Right lobe of liver (tissue), 6 donors: ENCODE results near the gene MAP2. TPM values are rescaled to one million over a fixed set of nuclear protein-coding genes. Genes with fewer than 3 reads are reported as not detected.

Source experiments
- ATAC-seq, 4 donors: fragments of 200-7000 bp; cut with Tn5 transposase; one replicate each; pipeline ENCODE4 v1.9.1; 2020; ENCODE audit warnings: mild to moderate bottlenecking in 4 of 4, moderate library complexity in 4 of 4
- DNase-seq, 3 donors: peaks; one replicate each; pipeline ENCODE4 v3.0.0-alpha.2; 2020
- H3K27ac ChIP-seq, 3 donors: fragments of 200-600 bp; one replicate each; pipeline ENCODE4 v1.8.0; 2022
- H3K27me3 ChIP-seq, 2 donors: fragments of 200-600 bp; one replicate each; pipeline ENCODE4 v1.8.0; 2022
- H3K36me3 ChIP-seq, 4 donors: fragments of 200-600 bp; sonication (generic) in 1 of 4; one replicate each; pipeline versions ENCODE4 v1.5.1 to v1.8.0; 2017 to 2022; ENCODE audit warnings: control low read depth in 1 of 4
- H3K4me1 ChIP-seq, 4 donors: fragments of 200-600 bp; sonication (generic) in 1 of 4; one replicate each; pipeline versions ENCODE4 v1.5.1 to v1.8.0; 2017 to 2022; ENCODE audit warnings: control low read depth in 1 of 4
- H3K4me3 ChIP-seq, 3 donors: fragments of 200-600 bp; one replicate each; pipeline ENCODE4 v1.8.0; 2022
- H3K9me3 ChIP-seq, 4 donors: fragments of 200-600 bp; sonication (generic) in 1 of 4; one replicate each; pipeline versions ENCODE4 v1.5.1 to v1.8.0; 2017 to 2022; ENCODE audit warnings: control low read depth in 1 of 4
- CTCF ChIP-seq, 4 donors: fragments of 200-600 bp in 3 of 4; fragments of 450-650 bp in 1 of 4; IDR thresholded peaks; one replicate each; pipeline versions ENCODE4 v1.5.1 to v1.8.0; 2016 to 2022; ENCODE audit warnings: antibody characterized with exemption in 4 of 4, mild to moderate bottlenecking in 2 of 4
- POLR2A ChIP-seq: fragments of 450-650 bp; IDR thresholded peaks from one replicate; pipeline ENCODE4 v1.6.1; 2017; ENCODE audit warnings: antibody characterized with exemption, mild to moderate bottlenecking
- WGBS: methylation state at CpG from one replicate; pipeline ENCODE4 v1.1.6; 2018; ENCODE audit warnings: low coverage, low lambda C conversion rate; ENCODE audit not compliant: insufficient coverage; ENCODE audit errors: missing lambda C conversion rate; 5-methylcytosine and 5-hydroxymethylcytosine counted together
- intact Hi-C, 2 donors: fragments of 100-400 bp; cut with DNase I; formaldehyde crosslinking; loops; one replicate each; pipeline versions ENCODE4 v1.11.2 to v1.14.1; 2022
- total RNA-seq, 6 experiments: library from RNA; depleted of rRNA in 2 of 6; stranded (reverse); fragments of >200 nt in 2 of 6; fragmentation: NEBNext Ultra II Directional in 3 of 6; extraction: Animal tissue kit (Norgen Biotek cat#: 25700) in 3 of 6; gene quantifications; one replicate each; pipeline versions ENCODE4 v1.1.0 to v1.2.4, GENCODE V29; 2016 to 2023
- donor health status: DM: no; HTN: yes; CAD: no.
- donor health status: DM: no; HTN: no; CAD: no.
- donor health status: DM: no; HTN: no; CAD: no.
- donor health status: DM: no; HTN: yes; CAD: no.
- donor health status: DM: no; HTN: yes; CAD: no.

MAP2 gene
- total RNA-seq, 6 experiments from 2014 or later, result 2.0 to 11.4 (median 3.6) TPM

- intact Hi-C loops, result no loop called here
- no peak for ATAC-seq
- TF ChIP-seq POLR2A, result no peak
- TF ChIP-seq CTCF (IDR thresholded peaks at IDR 0.05), result no peak
Measured at GRCh38 chr2:209682646-209683045, 258.8 kb downstream of the MAP2 start.

GRCh38 chr2:209685340-209685739 is 261.5 kb downstream of the MAP2 start:
- Histone ChIP-seq H3K4me1 (no peaks in the 10 kb centered on the region), H3K9me3 (no peaks in the 10 kb centered on the region), H3K4me3 (no peak overlapping the region), H3K27ac (no peak overlapping the region), H3K27me3 (no peaks in the 10 kb centered on the region), H3K36me3 (no peaks in the 10 kb centered on the region)
- no peak for ATAC-seq
- TF ChIP-seq CTCF (IDR thresholded peaks at IDR 0.05) (no peak), POLR2A (no peak)
- 20% methylated on average over 1 of the region's 1 CpG for WGBS
- DNase-seq, result no peak
- intact Hi-C loops, result no loop called here

More at GRCh38 chr2:209682646-209683045, 258.8 kb downstream of the MAP2 start:
- Histone ChIP-seq H3K4me1 (no peaks in the 10 kb centered on the region), H3K27ac (no peak overlapping the region), H3K9me3 (no peaks in the 10 kb centered on the region), H3K36me3 (no peaks in the 10 kb centered on the region), H3K4me3 (no peak overlapping the region), H3K27me3 (no peaks in the 10 kb centered on the region)
- no peak for DNase-seq
- 69% methylated on average over 3 of the region's 4 CpGs for WGBS

- TF ChIP-seq CTCF (IDR thresholded peaks at IDR 0.05), result no peak
- TF ChIP-seq POLR2A, result no peak
- H3K4me1 ChIP-seq, result no peaks in the 10 kb centered on the region
- intact Hi-C loops, result no loop called here
- DNase-seq (no peak), ATAC-seq (no peak)
- H3K9me3 ChIP-seq, result no peaks in the 10 kb centered on the region
- no peak overlapping the region for H3K27ac ChIP-seq
- no peak overlapping the region for H3K4me3 ChIP-seq
- no peaks in the 10 kb centered on the region for H3K36me3 ChIP-seq
- H3K27me3 ChIP-seq, result no peaks in the 10 kb centered on the region
- WGBS, result 80% methylated on average over 4 of the region's 4 CpGs
Measured at GRCh38 chr2:209685963-209686362, 262.1 kb downstream of the MAP2 start.

GRCh38 chr2:209686448-209686847 is 262.6 kb downstream of the MAP2 start:
- no peaks in the 10 kb centered on the region for H3K36me3 ChIP-seq
- H3K27me3 ChIP-seq, result no peaks in the 10 kb centered on the region
- ATAC-seq (no peak), DNase-seq (no peak)
- H3K4me3 ChIP-seq, result no peak overlapping the region
- H3K4me1 ChIP-seq, result no peaks in the 10 kb centered on the region
- TF ChIP-seq POLR2A, result no peak
- TF ChIP-seq CTCF (IDR thresholded peaks at IDR 0.05), result no peak
- no peaks in the 10 kb centered on the region for H3K9me3 ChIP-seq
- no peak overlapping the region for H3K27ac ChIP-seq
- intact Hi-C loops, result no loop called here
- 44% methylated on average over 2 of the region's 2 CpGs for WGBS
